ENCODE measurements around the gene RALA. TPM values are rescaled to one million over a fixed set of nuclear protein-coding genes. Genes with fewer than 3 reads are reported as not detected.

Gene RALA
- total RNA-seq (2021): 34.3 and 36.8 TPM in 2 replicates
- Bru-seq, nascent RNA: percentile 89 among the genes with signal in this experiment
- percentile 82 among the genes with signal in this experiment for BruChase-seq, experiment 1, labeled RNA remaining after a 2-hour chase
- BruChase-seq, experiment 2, labeled RNA remaining after a 6-hour chase: percentile 81 among the genes with signal in this experiment
- long read RNA-seq, transcript RALA-201 (5 exons, 2,880 nt): major isoform, 16 of 54 reads
- long read RNA-seq, partial matches to known transcripts: 1 of 54 reads
- long read RNA-seq, other reads (novel, unspliced or antisense): 34 of 54 reads

GRCh38 chr7:39623047-39623731, at the start of gene RALA:
Gene RALA, plus strand, starts transcription at chr7:39623572. Its CDS starts 63,096 bp downstream, at chr7:39686668.
- peak; percentile 90 to 96 for DNase-seq
- Histone ChIP-seq H3K9me2 (ENCODE audit: insufficient read depth) (peaks cover 5% of the 10 kb centered on the region; the same call in 1 of the 2 replicates), H3K4me3 (peak within 1 kb of the TSS; percentile 75), H3K4me1 (replicated peaks; ENCODE audit: insufficient read depth) (peaks cover 42% of the 10 kb centered on the region), H3F3A (ENCODE audit: insufficient read depth, low read depth) (peaks cover 15% of the 10 kb centered on the region; the same call in 1 of the 2 replicates), H3K4me2 (peak within 1 kb of the TSS; percentile 78), H4K20me1 (ENCODE audit: insufficient read depth) (peaks cover 26% of the 10 kb centered on the region), H3K9me3 (ENCODE audit: insufficient read depth, low read depth) (no peaks in the 10 kb centered on the region), H2AFZ (peak within 1 kb of the TSS; percentile 84), H3K27ac (peak within 1 kb of the TSS; percentile 87), H3K79me2 (ENCODE audit: low read depth) (peaks cover 59% of the 10 kb centered on the region), H3K36me3 (ENCODE audit: low read depth) (no peaks in the 10 kb centered on the region), H3K27me3 (ENCODE audit: insufficient read depth, low read depth) (no peaks in the 10 kb centered on the region)
- POLR2A ChIA-PET (ENCODE audit: unreplicated experiment): interaction anchor here (0.5 to 0.6 kb wide), 3 partner anchors 9 to 327 kb away, joined by 3 to 6 read pairs (median 3); partner anchors contain the start of gene CDK13
- intact Hi-C loops (cut with micrococcal nuclease; ENCODE audit: unreplicated experiment): loop anchor here (1.0 to 2.0 kb wide), 3 partner anchors 34 to 326 kb away; no protein-coding TSS in a partner anchor
- BruUV-seq (replicated peaks): no TSS peak
- no peak for TF ChIP-seq EZH2 (IDR thresholded peaks at IDR 0.05; ENCODE audit: low read depth)
- CTCF ChIA-PET: interaction anchor here (1.2 kb wide), 1 partner anchor 43 kb away, joined by 4 read pairs; no protein-coding TSS in a partner anchor

- Histone ChIP-seq H3K4me1 (replicated peaks; ENCODE audit: insufficient read depth) (no peaks in the 10 kb centered on the region), H3K27ac (no peak overlapping the region), H3K9me3 (ENCODE audit: insufficient read depth, low read depth) (no peaks in the 10 kb centered on the region), H3K36me3 (ENCODE audit: low read depth) (no peaks in the 10 kb centered on the region; the same call in 1 of the 2 replicates), H3K4me2 (no peak overlapping the region), H3K79me2 (ENCODE audit: low read depth) (no peaks in the 10 kb centered on the region), H3F3A (ENCODE audit: insufficient read depth, low read depth) (peaks cover 8% of the 10 kb centered on the region), H3K27me3 (ENCODE audit: insufficient read depth, low read depth) (no peaks in the 10 kb centered on the region), H2AFZ (no peak overlapping the region), H4K20me1 (ENCODE audit: insufficient read depth) (no peaks in the 10 kb centered on the region), H3K4me3 (no peak overlapping the region), H3K9me2 (ENCODE audit: insufficient read depth) (no peaks in the 10 kb centered on the region)
- no peak for TF ChIP-seq EZH2 (IDR thresholded peaks at IDR 0.05; ENCODE audit: low read depth)
- no peak for TF ChIP-seq CTCF (conservative IDR thresholded peaks at IDR 0.05)
- no TSS peak for BruUV-seq (replicated peaks)
- intact Hi-C loops (cut with micrococcal nuclease; ENCODE audit: unreplicated experiment): no loop called here
- ChIA-PET POLR2A (ENCODE audit: unreplicated experiment) (interaction anchor here (0.5 to 0.6 kb wide), 3 partner anchors 171 to 399 kb away, joined by 3 to 16 read pairs (median 4); no protein-coding TSS in a partner anchor), CTCF (interaction anchor here (0.7 kb wide), 1 partner anchor 1241 kb away, joined by 20 read pairs; no protein-coding TSS in a partner anchor)
- DNase-seq: no peak
Measured at GRCh38 chr7:39574673-39575349, 48.6 kb upstream of the RALA start.

- no peak overlapping the region for H2AFZ ChIP-seq
- no peaks in the 10 kb centered on the region for H3K79me2 ChIP-seq (ENCODE audit: low read depth)
- TF ChIP-seq EZH2 (IDR thresholded peaks at IDR 0.05; ENCODE audit: low read depth) (no peak), CTCF (conservative IDR thresholded peaks at IDR 0.05) (no peak)
- no peak for DNase-seq
- H4K20me1 ChIP-seq (ENCODE audit: insufficient read depth): no peaks in the 10 kb centered on the region
- H3K4me3 ChIP-seq: no peak overlapping the region
- H3K9me3 ChIP-seq (ENCODE audit: insufficient read depth, low read depth): no peaks in the 10 kb centered on the region
- H3K36me3 ChIP-seq (ENCODE audit: low read depth): no peaks in the 10 kb centered on the region; the same call in 1 of the 2 replicates
- no peaks in the 10 kb centered on the region for H3K27me3 ChIP-seq (ENCODE audit: insufficient read depth, low read depth)
- H3K4me1 ChIP-seq (replicated peaks; ENCODE audit: insufficient read depth): no peaks in the 10 kb centered on the region
- peaks cover 12% of the 10 kb centered on the region for H3F3A ChIP-seq (ENCODE audit: insufficient read depth, low read depth)
- no peaks in the 10 kb centered on the region for H3K9me2 ChIP-seq (ENCODE audit: insufficient read depth)
- intact Hi-C loops (cut with micrococcal nuclease; ENCODE audit: unreplicated experiment): no loop called here
- BruUV-seq (replicated peaks): no TSS peak
- no peak overlapping the region for H3K27ac ChIP-seq
- no peak overlapping the region for H3K4me2 ChIP-seq
- CTCF ChIA-PET: no interaction called here
- POLR2A ChIA-PET (ENCODE audit: unreplicated experiment): interaction anchor here (0.6 kb wide), 1 partner anchor 51 kb away, joined by 8 read pairs; no protein-coding TSS in a partner anchor
Measured at GRCh38 chr7:39577229-39577874, 46.0 kb upstream of the RALA start.
